Endodermal cell (in vitro differentiated cells): ENCODE data around the gene TMEM150C. TPM values are rescaled to one million over a fixed set of nuclear protein-coding genes. Genes with fewer than 3 reads are reported as not detected.

Experiments used
- DNase-seq: peaks from one replicate; pipeline ENCODE4 v3.0.0-alpha.2; 2017
- H3K27ac ChIP-seq: 2 replicates; pipeline ENCODE4 v1.5.1; 2013; ENCODE audit warnings: mild to moderate bottlenecking, low read depth, low read length, moderate library complexity
- H3K27me3 ChIP-seq: 2 replicates; pipeline ENCODE4 v1.6.1; 2013; ENCODE audit warnings: mild to moderate bottlenecking, low read length, moderate library complexity; ENCODE audit not compliant: insufficient read depth, control insufficient read depth, poor library complexity, severe bottlenecking
- H3K36me3 ChIP-seq: 2 replicates; pipeline ENCODE4 v1.7.0; 2013; ENCODE audit warnings: mild to moderate bottlenecking, low read length, moderate library complexity; ENCODE audit not compliant: control insufficient read depth, insufficient read depth
- H3K4me1 ChIP-seq: one replicate; pipeline ENCODE4 v1.7.0; 2013; ENCODE audit warnings: low read length; ENCODE audit not compliant: control insufficient read depth, insufficient read depth
- H3K4me3 ChIP-seq: 2 replicates; pipeline ENCODE4 v1.5.1; 2013; ENCODE audit warnings: mild to moderate bottlenecking, low read length, moderate library complexity
- H3K9ac ChIP-seq: 2 replicates; pipeline ENCODE4 v1.6.1; 2013; ENCODE audit warnings: mild to moderate bottlenecking, low read length, moderate library complexity; ENCODE audit not compliant: poor library complexity, severe bottlenecking; ENCODE audit errors: extremely low read depth
- H3K9me3 ChIP-seq: 2 replicates; pipeline ENCODE4 v1.6.1; 2013; ENCODE audit warnings: mild to moderate bottlenecking, low read length, moderate library complexity; ENCODE audit not compliant: control insufficient read depth
- H3K27ac Mint-ChIP-seq: 2 replicates; pipeline ENCODE4 v1.8.0; 2020; ENCODE audit warnings: mixed read lengths
- H3K27me3 Mint-ChIP-seq: 2 replicates; pipeline ENCODE4 v1.8.0; 2021; ENCODE audit warnings: mild to moderate bottlenecking, mixed read lengths; ENCODE audit not compliant: insufficient read depth
- H3K36me3 Mint-ChIP-seq: 2 replicates; pipeline ENCODE4 v1.8.0; 2020; ENCODE audit warnings: low read depth, mixed read lengths
- H3K4me1 Mint-ChIP-seq: 2 replicates; pipeline ENCODE4 v1.8.0; 2020; ENCODE audit warnings: mixed read lengths
- H3K4me3 Mint-ChIP-seq: 2 replicates; pipeline ENCODE4 v1.8.0; 2020; ENCODE audit warnings: mild to moderate bottlenecking, moderate library complexity, mixed read lengths
- H3K9me3 Mint-ChIP-seq: 2 replicates; pipeline ENCODE4 v1.8.0; 2020; ENCODE audit warnings: mild to moderate bottlenecking, mixed read lengths
- CTCF ChIP-seq: fragments of 200-600 bp; sonication (generic); conservative IDR thresholded peaks from 2 replicates; pipeline ENCODE4 v1.5.0; 2021; ENCODE audit warnings: antibody characterized with exemption, mild to moderate bottlenecking
- WGBS, 2 experiments: methylation state at CpG; one replicate each; pipeline versions ENCODE4 v1.1.5 to v1.1.7; 2013; ENCODE audit warnings: missing lambda C conversion rate in 2 of 2, mixed read lengths in 1 of 2; ENCODE audit not compliant: insufficient coverage in 1 of 2, insufficient read length in 1 of 2; 5-methylcytosine and 5-hydroxymethylcytosine counted together
- total RNA-seq, 2 donors: library from RNA; stranded (reverse); fragmentation: NEBNext Ultra II Directional in 1 of 2; extraction: Animal tissue kit (Norgen Biotek cat#: 25700) in 1 of 2; gene quantifications; 2 replicates in 1 of 2; 3 replicates in 1 of 2; pipeline ENCODE4 v1.2.1, GENCODE V29; 2021

TMEM150C gene
- total RNA-seq, 2 donors from 2014 or later = 29.3 to 32.8 TPM

DNA sequence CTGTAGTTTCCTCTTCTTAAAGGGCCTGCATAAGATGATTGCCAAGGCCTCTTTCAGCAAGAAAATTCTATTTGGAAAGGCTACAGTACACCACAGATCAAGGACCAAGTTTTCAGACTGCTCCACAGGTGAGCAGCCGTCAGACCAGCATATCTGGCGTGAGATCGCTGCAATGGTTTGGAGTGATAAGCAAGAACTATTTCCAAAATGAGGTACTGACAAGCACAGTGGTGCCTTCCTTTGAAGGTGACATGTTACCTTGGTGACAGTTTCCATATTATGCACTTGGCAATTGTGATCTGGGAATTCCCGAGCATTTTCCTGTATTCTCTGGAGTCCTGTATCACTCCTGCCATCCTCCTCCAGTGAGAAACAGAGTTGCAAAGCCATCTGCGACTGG, 7.3 kb upstream of the TMEM150C start:
- Mint-ChIP-seq H3K4me1 (peaks cover 21% of the 10 kb centered on the region), H3K27ac (no peak overlapping the region), H3K27me3 (no peaks in the 10 kb centered on the region), H3K9me3 (no peaks in the 10 kb centered on the region), H3K4me3 (no peak overlapping the region), H3K36me3 (no peaks in the 10 kb centered on the region)
- H3K4me3 ChIP-seq = no peak overlapping the region
- H3K9me3 ChIP-seq = no peaks in the 10 kb centered on the region
- H3K4me1 ChIP-seq = peaks cover 10% of the 10 kb centered on the region
- no peaks in the 10 kb centered on the region for H3K27me3 ChIP-seq
- H3K27ac ChIP-seq = no peak overlapping the region
- no peaks in the 10 kb centered on the region for H3K36me3 ChIP-seq
- no peak overlapping the region for H3K9ac ChIP-seq
- DNase-seq = no peak
- no peak for TF ChIP-seq CTCF
- 84 to 90% methylated on average over 5 of the region's 5 CpGs for WGBS, 2 experiments

DNA sequence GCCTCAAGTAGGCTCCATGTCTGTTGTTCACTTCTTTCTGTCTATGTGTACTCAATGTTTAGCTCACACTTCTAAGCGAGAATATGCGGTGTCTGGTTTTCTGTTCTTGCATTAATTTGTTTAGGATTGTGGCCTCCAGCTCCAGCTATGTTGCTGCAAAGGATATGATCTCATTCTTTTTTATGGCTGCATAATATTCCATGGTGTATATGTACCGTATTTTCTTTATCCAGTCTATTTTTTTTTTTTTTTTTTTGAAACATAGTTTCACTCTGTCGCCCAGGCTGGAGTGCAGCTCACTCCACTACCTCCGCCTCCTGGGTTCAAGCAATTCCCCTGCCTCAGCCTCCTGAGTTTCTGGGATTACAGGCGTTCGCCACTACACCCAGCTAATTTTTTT, 5.7 kb upstream of the TMEM150C start:
- Mint-ChIP-seq H3K27ac (no peak overlapping the region), H3K9me3 (no peaks in the 10 kb centered on the region), H3K4me1 (peaks cover 24% of the 10 kb centered on the region), H3K27me3 (peaks cover 3% of the 10 kb centered on the region), H3K36me3 (no peaks in the 10 kb centered on the region), H3K4me3 (no peak overlapping the region)
- Histone ChIP-seq H3K9ac (no peak overlapping the region), H3K36me3 (no peaks in the 10 kb centered on the region), H3K4me3 (no peak overlapping the region), H3K9me3 (no peaks in the 10 kb centered on the region), H3K4me1 (peaks cover 11% of the 10 kb centered on the region), H3K27ac (no peak overlapping the region), H3K27me3 (no peaks in the 10 kb centered on the region)
- DNase-seq = no peak
- no peak for TF ChIP-seq CTCF
- WGBS, 2 experiments = 79 to 95% methylated on average over 4 to 7 of the region's 7 CpGs

GRCh38 chr4:82562564-82562854, 721 bp upstream of the TMEM150C start:
- TF ChIP-seq CTCF = no peak
- no peaks in the 10 kb centered on the region for H3K27me3 ChIP-seq
- H3K27ac ChIP-seq = no peak overlapping the region
- Mint-ChIP-seq H3K4me3 (peak overlapping the region; percentile 61), H3K27ac (peak overlapping the region; percentile 49), H3K27me3 (peaks cover 10% of the 10 kb centered on the region), H3K9me3 (no peaks in the 10 kb centered on the region), H3K36me3 (no peaks in the 10 kb centered on the region), H3K4me1 (peaks cover 30% of the 10 kb centered on the region)
- H3K36me3 ChIP-seq = no peaks in the 10 kb centered on the region
- no peak overlapping the region for H3K9ac ChIP-seq
- H3K4me1 ChIP-seq = peaks cover 4% of the 10 kb centered on the region
- 75 to 77% methylated on average over 2 to 4 of the region's 4 CpGs for WGBS, 2 experiments
- peak; percentile 57 for DNase-seq
- peak overlapping the region; percentile 80 for H3K4me3 ChIP-seq
- no peaks in the 10 kb centered on the region for H3K9me3 ChIP-seq
